ENCODE measurements around the gene KCNK13.

KCNK13 gene

GRCh38 chr14:90096566-90096965 is 34.8 kb downstream of the KCNK13 start:
- H3K9ac ChIP-seq (ENCODE audit: low read depth, low read length), result no peak overlapping the region
- ATAC-seq (ENCODE audit: insufficient read depth, low read depth) (no peak), DNase-seq (no peak)
- TF ChIP-seq EZH2 (IDR thresholded peaks at IDR 0.05; ENCODE audit: borderline replicate concordance, low read depth, low read length, severe bottlenecking) (no peak), CTCF (IDR thresholded peaks at IDR 0.05; ENCODE audit: borderline replicate concordance, extremely low read depth, low read length, poor library complexity, severe bottlenecking) (no peak)
- H3K27me3 ChIP-seq (ENCODE audit: insufficient read depth, low read length, poor library complexity), result no peaks in the 10 kb centered on the region
- no peaks in the 10 kb centered on the region for H3K79me2 ChIP-seq (ENCODE audit: insufficient read depth, low read length)
- no peak overlapping the region for H3K27ac ChIP-seq (ENCODE audit: low read length)
- H4K20me1 ChIP-seq (ENCODE audit: insufficient read depth, low read length), result no peaks in the 10 kb centered on the region
- no peaks in the 10 kb centered on the region for H3K9me3 ChIP-seq (ENCODE audit: insufficient read depth, low read length, severe bottlenecking)
- H3K4me2 ChIP-seq (ENCODE audit: insufficient read depth, low read length), result no peak overlapping the region
- H3K4me1 ChIP-seq (ENCODE audit: insufficient read depth, low read length), result no peaks in the 10 kb centered on the region
- no peaks in the 10 kb centered on the region for H3K36me3 ChIP-seq (ENCODE audit: insufficient read depth, low read length)
- no peak overlapping the region for H3K4me3 ChIP-seq (ENCODE audit: low read depth in 1 of 2, low read length in 2 of 2)
- H2AFZ ChIP-seq (ENCODE audit: low read depth, low read length), result no peak overlapping the region; the same call in 1 of the 2 replicates

- TF ChIP-seq CTCF (IDR thresholded peaks at IDR 0.05; ENCODE audit: borderline replicate concordance, extremely low read depth, low read length, poor library complexity, severe bottlenecking) (no peak), EZH2 (IDR thresholded peaks at IDR 0.05; ENCODE audit: borderline replicate concordance, low read depth, low read length, severe bottlenecking) (no peak)
- no peak for ATAC-seq (ENCODE audit: insufficient read depth, low read depth)
- Histone ChIP-seq H3K4me2 (ENCODE audit: insufficient read depth, low read length) (no peak overlapping the region), H4K20me1 (ENCODE audit: insufficient read depth, low read length) (no peaks in the 10 kb centered on the region), H3K4me3 (ENCODE audit: low read depth in 1 of 2, low read length in 2 of 2) (no peak overlapping the region), H3K36me3 (ENCODE audit: insufficient read depth, low read length) (no peaks in the 10 kb centered on the region), H3K79me2 (ENCODE audit: insufficient read depth, low read length) (no peaks in the 10 kb centered on the region), H3K27me3 (ENCODE audit: insufficient read depth, low read length, poor library complexity) (no peaks in the 10 kb centered on the region), H3K4me1 (ENCODE audit: insufficient read depth, low read length) (no peaks in the 10 kb centered on the region), H2AFZ (ENCODE audit: low read depth, low read length) (no peak overlapping the region), H3K9me3 (ENCODE audit: insufficient read depth, low read length, severe bottlenecking) (no peaks in the 10 kb centered on the region), H3K27ac (ENCODE audit: low read length) (no peak overlapping the region), H3K9ac (ENCODE audit: low read depth, low read length) (no peak overlapping the region)
- no peak for DNase-seq
Measured at GRCh38 chr14:90103808-90104207, 42.0 kb downstream of the KCNK13 start.

- Histone ChIP-seq H3K9ac (ENCODE audit: low read depth, low read length) (no peak overlapping the region), H3K9me3 (ENCODE audit: insufficient read depth, low read length, severe bottlenecking) (no peaks in the 10 kb centered on the region), H3K27me3 (ENCODE audit: insufficient read depth, low read length, poor library complexity) (no peaks in the 10 kb centered on the region), H2AFZ (ENCODE audit: low read depth, low read length) (no peak overlapping the region), H3K4me3 (ENCODE audit: low read depth in 1 of 2, low read length in 2 of 2) (no peak overlapping the region), H3K36me3 (ENCODE audit: insufficient read depth, low read length) (no peaks in the 10 kb centered on the region), H3K27ac (ENCODE audit: low read length) (no peak overlapping the region), H3K4me2 (ENCODE audit: insufficient read depth, low read length) (no peak overlapping the region), H3K4me1 (ENCODE audit: insufficient read depth, low read length) (no peaks in the 10 kb centered on the region), H3K79me2 (ENCODE audit: insufficient read depth, low read length) (no peaks in the 10 kb centered on the region), H4K20me1 (ENCODE audit: insufficient read depth, low read length) (no peaks in the 10 kb centered on the region)
- no peak for TF ChIP-seq CTCF (IDR thresholded peaks at IDR 0.05; ENCODE audit: borderline replicate concordance, extremely low read depth, low read length, poor library complexity, severe bottlenecking)
- ATAC-seq (ENCODE audit: insufficient read depth, low read depth), result no peak
- no peak for DNase-seq
Measured at GRCh38 chr14:90105756-90106155, 44.0 kb downstream of the KCNK13 start.

- TF ChIP-seq EZH2 (IDR thresholded peaks at IDR 0.05; ENCODE audit: borderline replicate concordance, low read depth, low read length, severe bottlenecking) (no peak), CTCF (IDR thresholded peaks at IDR 0.05; ENCODE audit: borderline replicate concordance, extremely low read depth, low read length, poor library complexity, severe bottlenecking) (no peak)
- no peak overlapping the region for H3K9ac ChIP-seq (ENCODE audit: low read depth, low read length)
- H4K20me1 ChIP-seq (ENCODE audit: insufficient read depth, low read length), result no peaks in the 10 kb centered on the region
- no peaks in the 10 kb centered on the region for H3K79me2 ChIP-seq (ENCODE audit: insufficient read depth, low read length)
- H2AFZ ChIP-seq (ENCODE audit: low read depth, low read length), result no peak overlapping the region
- no peaks in the 10 kb centered on the region for H3K4me1 ChIP-seq (ENCODE audit: insufficient read depth, low read length)
- H3K27ac ChIP-seq (ENCODE audit: low read length), result no peak overlapping the region
- no peak overlapping the region for H3K4me3 ChIP-seq (ENCODE audit: low read depth in 1 of 2, low read length in 2 of 2)
- no peaks in the 10 kb centered on the region for H3K27me3 ChIP-seq (ENCODE audit: insufficient read depth, low read length, poor library complexity)
- ATAC-seq (ENCODE audit: insufficient read depth, low read depth) (no peak), DNase-seq (no peak)
- no peaks in the 10 kb centered on the region for H3K36me3 ChIP-seq (ENCODE audit: insufficient read depth, low read length)
- no peaks in the 10 kb centered on the region for H3K9me3 ChIP-seq (ENCODE audit: insufficient read depth, low read length, severe bottlenecking)
- H3K4me2 ChIP-seq (ENCODE audit: insufficient read depth, low read length), result no peak overlapping the region
Measured at GRCh38 chr14:90107789-90108188, 46.0 kb downstream of the KCNK13 start.

All from DND-41 (cell line).